Left ventricle myocardium inferior (tissue), 1 donor: ENCODE measurements around the gene TCERG1L. TPM values are rescaled to one million over a fixed set of nuclear protein-coding genes. Genes with fewer than 3 reads are reported as not detected.

Experiments used
- DNase-seq: peaks from one replicate; pipeline ENCODE4 v3.0.0-alpha.2; 2020
- H3K27ac ChIP-seq: fragments of 200-600 bp; replicated peaks from 2 replicates; pipeline ENCODE4 v1.8.0; 2021
- H3K27me3 ChIP-seq: fragments of 200-600 bp; 2 replicates; pipeline ENCODE4 v1.8.0; 2021; ENCODE audit warnings: low read depth
- H3K36me3 ChIP-seq: fragments of 200-600 bp; 2 replicates; pipeline ENCODE4 v1.8.0; 2021
- H3K4me1 ChIP-seq: fragments of 200-600 bp; 2 replicates; pipeline ENCODE4 v1.8.0; 2021
- H3K4me3 ChIP-seq: fragments of 200-600 bp; 2 replicates; pipeline ENCODE4 v1.8.0; 2021; ENCODE audit warnings: mild to moderate bottlenecking, moderate library complexity
- H3K9me3 ChIP-seq: fragments of 200-600 bp; replicated peaks from 2 replicates; pipeline ENCODE4 v1.8.0; 2021
- CTCF ChIP-seq: fragments of 200-600 bp; IDR thresholded peaks from 2 replicates; pipeline ENCODE4 v1.8.0; 2021; ENCODE audit warnings: antibody characterized with exemption, mild to moderate bottlenecking, borderline replicate concordance
- intact Hi-C: fragments of 100-400 bp; cut with micrococcal nuclease; formaldehyde crosslinking; loops from one replicate; pipeline ENCODE4 v1.11.0; 2022
- total RNA-seq: library from RNA; stranded (reverse); fragmentation: NEBNext Ultra II Directional; extraction: Animal tissue kit (Norgen Biotek cat#: 25700); gene quantifications from one replicate; pipeline ENCODE4 v1.2.1, GENCODE V29; 2021
- donor health status: DM: no; HTN: yes; CAD: no; lungs with severe emphysema.

TCERG1L gene
- total RNA-seq, 1 donor from 2014 or later, result not detected

GRCh38 chr10:131056091-131056579 is 255.4 kb downstream of the TCERG1L start:
- no peak for DNase-seq

GRCh38 chr10:131055437-131055836 is 256.1 kb downstream of the TCERG1L start:
- no peak overlapping the region for H3K4me3 ChIP-seq
- H3K4me1 ChIP-seq, result no peaks in the 10 kb centered on the region
- peaks cover 15% of the 10 kb centered on the region for H3K9me3 ChIP-seq
- intact Hi-C loops, result no loop called here
- no peak for TF ChIP-seq CTCF
- DNase-seq, result no peak
- H3K27me3 ChIP-seq, result peaks cover 67% of the 10 kb centered on the region
- no peak overlapping the region for H3K27ac ChIP-seq
- H3K36me3 ChIP-seq, result no peaks in the 10 kb centered on the region

More at GRCh38 chr10:131056091-131056579, 255.4 kb downstream of the TCERG1L start:
- Histone ChIP-seq H3K4me1 (no peaks in the 10 kb centered on the region), H3K27me3 (peaks cover 63% of the 10 kb centered on the region), H3K9me3 (peaks cover 15% of the 10 kb centered on the region), H3K36me3 (no peaks in the 10 kb centered on the region), H3K4me3 (no peak overlapping the region), H3K27ac (no peak overlapping the region)
- intact Hi-C loops, result no loop called here
- no peak for TF ChIP-seq CTCF

- H3K27ac ChIP-seq, result no peak overlapping the region
- DNase-seq, result no peak
- H3K9me3 ChIP-seq, result peaks cover 3% of the 10 kb centered on the region
- peaks cover 89% of the 10 kb centered on the region for H3K27me3 ChIP-seq
- intact Hi-C loops, result no loop called here
- H3K4me1 ChIP-seq, result no peaks in the 10 kb centered on the region
- no peaks in the 10 kb centered on the region for H3K36me3 ChIP-seq
- no peak overlapping the region for H3K4me3 ChIP-seq
- TF ChIP-seq CTCF, result no peak
Observed at GRCh38 chr10:131053192-131053591, 258.3 kb downstream of the TCERG1L start.

- Histone ChIP-seq H3K27ac (no peak overlapping the region), H3K36me3 (no peaks in the 10 kb centered on the region), H3K4me1 (no peaks in the 10 kb centered on the region), H3K4me3 (no peak overlapping the region), H3K27me3 (peaks cover 86% of the 10 kb centered on the region), H3K9me3 (no peaks in the 10 kb centered on the region)
- TF ChIP-seq CTCF, result no peak
- intact Hi-C loops, result no loop called here
- no peak for DNase-seq
Observed at GRCh38 chr10:131050162-131050766, 261.3 kb downstream of the TCERG1L start.

GRCh38 chr10:131049016-131049415 is 262.5 kb downstream of the TCERG1L start:
- no peaks in the 10 kb centered on the region for H3K36me3 ChIP-seq
- no peaks in the 10 kb centered on the region for H3K9me3 ChIP-seq
- intact Hi-C loops, result no loop called here
- no peak for TF ChIP-seq CTCF
- H3K4me1 ChIP-seq, result no peaks in the 10 kb centered on the region
- no peak overlapping the region for H3K4me3 ChIP-seq
- H3K27ac ChIP-seq, result no peak overlapping the region
- H3K27me3 ChIP-seq, result peaks cover 87% of the 10 kb centered on the region
- no peak for DNase-seq
